Measurements from ENCODE around the gene WNT9B. TPM values are rescaled to one million over a fixed set of nuclear protein-coding genes. Genes with fewer than 3 reads are reported as not detected.

WNT9B gene
- total and polyA plus RNA-seq, 2 donors, result 0.02 to 0.05 TPM

GRCh38 chr17:46873941-46874645 lies 22.7 kb downstream of the WNT9B start:
- Histone ChIP-seq H3K4me1 (ENCODE audit: control insufficient read depth in 2 of 2, insufficient read depth in 2 of 2, low read length in 2 of 2) (peaks cover 11 to 24% of the 10 kb centered on the region in 2 donors), H3K36me3 (ENCODE audit: control insufficient read depth in 2 of 2, insufficient read depth in 2 of 2, low read length in 1 of 2) (no peaks in the 10 kb centered on the region), H3K9me3 (ENCODE audit: control insufficient read depth in 2 of 2, insufficient read depth in 1 of 2, low read length in 1 of 2) (peaks cover 0 to 1% of the 10 kb centered on the region in 2 donors), H3K27ac (ENCODE audit: low read depth in 1 of 2, low read length in 1 of 2) (no peak overlapping the region), H3K4me3 (ENCODE audit: low read length in 2 of 2) (no peak overlapping the region), H3K27me3 (ENCODE audit: control insufficient read depth in 2 of 2, insufficient read depth in 1 of 2, low read length in 1 of 2) (no peaks in the 10 kb centered on the region)
- 96% methylated on average over 7 of the region's 7 CpGs for WGBS
- no peak for DNase-seq (ENCODE audit: low read depth in 6 of 9, low spot score in 9 of 9)

GRCh38 chr17:46874906-46875305 lies 23.5 kb downstream of the WNT9B start:
- H3K4me3 ChIP-seq (ENCODE audit: low read length in 2 of 2), result no peak overlapping the region
- no peak for DNase-seq (ENCODE audit: low read depth in 6 of 9, low spot score in 9 of 9)
- H3K27ac ChIP-seq (ENCODE audit: low read depth in 1 of 2, low read length in 1 of 2), result no peak overlapping the region
- WGBS, result 87% methylated on average over 16 of the region's 16 CpGs
- H3K27me3 ChIP-seq (ENCODE audit: control insufficient read depth in 2 of 2, insufficient read depth in 1 of 2, low read length in 1 of 2), result no peaks in the 10 kb centered on the region
- no peaks in the 10 kb centered on the region for H3K36me3 ChIP-seq (ENCODE audit: control insufficient read depth in 2 of 2, insufficient read depth in 2 of 2, low read length in 1 of 2)
- peaks cover 0 to 1% of the 10 kb centered on the region in 2 donors for H3K9me3 ChIP-seq (ENCODE audit: control insufficient read depth in 2 of 2, insufficient read depth in 1 of 2, low read length in 1 of 2)
- H3K4me1 ChIP-seq (ENCODE audit: control insufficient read depth in 2 of 2, insufficient read depth in 2 of 2, low read length in 2 of 2), result peaks cover 11 to 24% of the 10 kb centered on the region in 2 donors

- 97% methylated on average over 13 of the region's 13 CpGs for WGBS
- no peak overlapping the region for H3K27ac ChIP-seq (ENCODE audit: low read depth in 1 of 2, low read length in 1 of 2)
Observed at GRCh38 chr17:46875849-46876352, 24.5 kb downstream of the WNT9B start.

GRCh38 chr17:46876353-46876887 lies 25.0 kb downstream of the WNT9B start:
- H3K36me3 ChIP-seq (ENCODE audit: control insufficient read depth in 2 of 2, insufficient read depth in 2 of 2, low read length in 1 of 2), result no peaks in the 10 kb centered on the region
- no peak overlapping the region for H3K4me3 ChIP-seq (ENCODE audit: low read length in 2 of 2)
- WGBS, result 90% methylated on average over 12 of the region's 12 CpGs
- peaks cover 11 to 24% of the 10 kb centered on the region in 2 donors for H3K4me1 ChIP-seq (ENCODE audit: control insufficient read depth in 2 of 2, insufficient read depth in 2 of 2, low read length in 2 of 2)
- DNase-seq (ENCODE audit: low read depth in 6 of 9, low spot score in 9 of 9), result peak in 2 of 9 donors; percentile 14 to 30
- H3K9me3 ChIP-seq (ENCODE audit: control insufficient read depth in 2 of 2, insufficient read depth in 1 of 2, low read length in 1 of 2), result peaks cover 0 to 1% of the 10 kb centered on the region in 2 donors
- no peaks in the 10 kb centered on the region for H3K27me3 ChIP-seq (ENCODE audit: control insufficient read depth in 2 of 2, insufficient read depth in 1 of 2, low read length in 1 of 2)
- no peak overlapping the region for H3K27ac ChIP-seq (ENCODE audit: low read depth in 1 of 2, low read length in 1 of 2)

More at GRCh38 chr17:46875849-46876352, 24.5 kb downstream of the WNT9B start:
- H3K4me1 ChIP-seq (ENCODE audit: control insufficient read depth in 2 of 2, insufficient read depth in 2 of 2, low read length in 2 of 2), result peaks cover 11 to 24% of the 10 kb centered on the region in 2 donors
- no peaks in the 10 kb centered on the region for H3K36me3 ChIP-seq (ENCODE audit: control insufficient read depth in 2 of 2, insufficient read depth in 2 of 2, low read length in 1 of 2)
- H3K9me3 ChIP-seq (ENCODE audit: control insufficient read depth in 2 of 2, insufficient read depth in 1 of 2, low read length in 1 of 2), result peaks cover 0 to 1% of the 10 kb centered on the region in 2 donors
- H3K4me3 ChIP-seq (ENCODE audit: low read length in 2 of 2), result no peak overlapping the region
- no peaks in the 10 kb centered on the region for H3K27me3 ChIP-seq (ENCODE audit: control insufficient read depth in 2 of 2, insufficient read depth in 1 of 2, low read length in 1 of 2)
- DNase-seq (ENCODE audit: low read depth in 6 of 9, low spot score in 9 of 9), result no peak

GRCh38 chr17:46876926-46877325 lies 25.5 kb downstream of the WNT9B start:
- Histone ChIP-seq H3K4me1 (ENCODE audit: control insufficient read depth in 2 of 2, insufficient read depth in 2 of 2, low read length in 2 of 2) (peaks cover 11 to 24% of the 10 kb centered on the region in 2 donors), H3K27me3 (ENCODE audit: control insufficient read depth in 2 of 2, insufficient read depth in 1 of 2, low read length in 1 of 2) (no peaks in the 10 kb centered on the region), H3K4me3 (ENCODE audit: low read length in 2 of 2) (no peak overlapping the region), H3K27ac (ENCODE audit: low read depth in 1 of 2, low read length in 1 of 2) (peak overlapping the region in 1 of 2 donors; percentile 79), H3K36me3 (ENCODE audit: control insufficient read depth in 2 of 2, insufficient read depth in 2 of 2, low read length in 1 of 2) (no peaks in the 10 kb centered on the region), H3K9me3 (ENCODE audit: control insufficient read depth in 2 of 2, insufficient read depth in 1 of 2, low read length in 1 of 2) (peaks cover 0 to 1% of the 10 kb centered on the region in 2 donors)
- WGBS, result 92% methylated on average over 4 of the region's 4 CpGs
- DNase-seq (ENCODE audit: low read depth in 6 of 9, low spot score in 9 of 9), result peak in 1 of 9 donors; percentile 4

GRCh38 chr17:46877466-46877865 lies 26.1 kb downstream of the WNT9B start:
- peak in 8 of 9 donors; percentile 6 to 83 (median 38) for DNase-seq (ENCODE audit: low read depth in 6 of 9, low spot score in 9 of 9)
- Histone ChIP-seq H3K9me3 (ENCODE audit: control insufficient read depth in 2 of 2, insufficient read depth in 1 of 2, low read length in 1 of 2) (peaks cover 0 to 1% of the 10 kb centered on the region in 2 donors), H3K27ac (ENCODE audit: low read depth in 1 of 2, low read length in 1 of 2) (peak overlapping the region; percentile 79 to 81), H3K4me3 (ENCODE audit: low read length in 2 of 2) (no peak overlapping the region), H3K27me3 (ENCODE audit: control insufficient read depth in 2 of 2, insufficient read depth in 1 of 2, low read length in 1 of 2) (no peaks in the 10 kb centered on the region), H3K4me1 (ENCODE audit: control insufficient read depth in 2 of 2, insufficient read depth in 2 of 2, low read length in 2 of 2) (peaks cover 11 to 24% of the 10 kb centered on the region in 2 donors), H3K36me3 (ENCODE audit: control insufficient read depth in 2 of 2, insufficient read depth in 2 of 2, low read length in 1 of 2) (no peaks in the 10 kb centered on the region)
- 52% methylated on average over 6 of the region's 6 CpGs for WGBS

- H3K27ac ChIP-seq (ENCODE audit: low read depth in 1 of 2, low read length in 1 of 2), result peak overlapping the region; percentile 79 to 81
- no peaks in the 10 kb centered on the region for H3K36me3 ChIP-seq (ENCODE audit: control insufficient read depth in 2 of 2, insufficient read depth in 2 of 2, low read length in 1 of 2)
- peak in 1 of 9 donors; percentile 4 for DNase-seq (ENCODE audit: low read depth in 6 of 9, low spot score in 9 of 9)
- peaks cover 11 to 24% of the 10 kb centered on the region in 2 donors for H3K4me1 ChIP-seq (ENCODE audit: control insufficient read depth in 2 of 2, insufficient read depth in 2 of 2, low read length in 2 of 2)
- H3K4me3 ChIP-seq (ENCODE audit: low read length in 2 of 2), result no peak overlapping the region
- no peaks in the 10 kb centered on the region for H3K27me3 ChIP-seq (ENCODE audit: control insufficient read depth in 2 of 2, insufficient read depth in 1 of 2, low read length in 1 of 2)
- H3K9me3 ChIP-seq (ENCODE audit: control insufficient read depth in 2 of 2, insufficient read depth in 1 of 2, low read length in 1 of 2), result peaks cover 0 to 1% of the 10 kb centered on the region in 2 donors
- WGBS, result 69% methylated on average over 6 of the region's 6 CpGs
Observed at GRCh38 chr17:46878055-46878454, 26.7 kb downstream of the WNT9B start.

GRCh38 chr17:46879101-46879500 lies 27.7 kb downstream of the WNT9B start:
- peaks cover 11 to 24% of the 10 kb centered on the region in 2 donors for H3K4me1 ChIP-seq (ENCODE audit: control insufficient read depth in 2 of 2, insufficient read depth in 2 of 2, low read length in 2 of 2)
- no peak for DNase-seq (ENCODE audit: low read depth in 6 of 9, low spot score in 9 of 9)
- no peaks in the 10 kb centered on the region for H3K27me3 ChIP-seq (ENCODE audit: control insufficient read depth in 2 of 2, insufficient read depth in 1 of 2, low read length in 1 of 2)
- no peak overlapping the region for H3K27ac ChIP-seq (ENCODE audit: low read depth in 1 of 2, low read length in 1 of 2)
- peaks cover 0 to 1% of the 10 kb centered on the region in 2 donors for H3K9me3 ChIP-seq (ENCODE audit: control insufficient read depth in 2 of 2, insufficient read depth in 1 of 2, low read length in 1 of 2)
- no peak overlapping the region for H3K4me3 ChIP-seq (ENCODE audit: low read length in 2 of 2)
- 95% methylated on average over 7 of the region's 7 CpGs for WGBS
- H3K36me3 ChIP-seq (ENCODE audit: control insufficient read depth in 2 of 2, insufficient read depth in 2 of 2, low read length in 1 of 2), result no peaks in the 10 kb centered on the region

GRCh38 chr17:46881015-46881414 lies 29.6 kb downstream of the WNT9B start:
- Histone ChIP-seq H3K27me3 (ENCODE audit: control insufficient read depth in 2 of 2, insufficient read depth in 1 of 2, low read length in 1 of 2) (no peaks in the 10 kb centered on the region), H3K4me3 (ENCODE audit: low read length in 2 of 2) (no peak overlapping the region), H3K36me3 (ENCODE audit: control insufficient read depth in 2 of 2, insufficient read depth in 2 of 2, low read length in 1 of 2) (no peaks in the 10 kb centered on the region), H3K4me1 (ENCODE audit: control insufficient read depth in 2 of 2, insufficient read depth in 2 of 2, low read length in 2 of 2) (peaks cover 11 to 24% of the 10 kb centered on the region in 2 donors), H3K27ac (ENCODE audit: low read depth in 1 of 2, low read length in 1 of 2) (no peak overlapping the region), H3K9me3 (ENCODE audit: control insufficient read depth in 2 of 2, insufficient read depth in 1 of 2, low read length in 1 of 2) (peaks cover 0 to 1% of the 10 kb centered on the region in 2 donors)
- no peak for DNase-seq (ENCODE audit: low read depth in 6 of 9, low spot score in 9 of 9)
- WGBS, result 84% methylated on average over 5 of the region's 5 CpGs

Measured in thymus (tissue), 11 donors.